NCI-H748 (cell line): ENCODE data around the gene CD300C.
"Not testable (repeated sequence)": the region's sequence is repeated elsewhere in the genome, so short reads cannot be mapped to it uniquely, and the experiment has no call there.

Source experiments
- DNase-seq: peaks from one replicate; lab custom pipeline; 2025; ENCODE audit not compliant: unreplicated experiment; lab: John Stamatoyannopoulos, UW

The CD300C gene

GRCh38 chr17:74563358-74563757, 17.4 kb upstream of the CD300C start:
- no peak for DNase-seq

GRCh38 chr17:74561586-74561985, 15.7 kb upstream of the CD300C start:
- no peak for DNase-seq

GRCh38 chr17:74558882-74559519, 13.1 kb upstream of the CD300C start:
- no peak for DNase-seq

- DNase-seq: not testable (repeated sequence)
Observed at GRCh38 chr17:74558402-74558801, 12.5 kb upstream of the CD300C start.

GRCh38 chr17:74555427-74555940, 9.6 kb upstream of the CD300C start:
- no peak for DNase-seq

GRCh38 chr17:74554909-74555308, 9.0 kb upstream of the CD300C start:
- DNase-seq: no peak

- DNase-seq: peak; percentile 4
Observed at GRCh38 chr17:74552037-74552436, 6.1 kb upstream of the CD300C start.

- no peak for DNase-seq
Observed at GRCh38 chr17:74550602-74551001, 4.7 kb upstream of the CD300C start.

- DNase-seq: no peak
Observed at GRCh38 chr17:74549343-74549742, 3.4 kb upstream of the CD300C start.

GRCh38 chr17:74547736-74548135, 1.8 kb upstream of the CD300C start:
- no peak for DNase-seq

- DNase-seq: no peak
Observed at GRCh38 chr17:74547264-74547663, 1.3 kb upstream of the CD300C start.

- no peak for DNase-seq
Observed at GRCh38 chr17:74546586-74546985, 671 bp upstream of the CD300C start.

GRCh38 chr17:74544991-74545842, 698 bp downstream of the CD300C start:
- no peak for DNase-seq

GRCh38 chr17:74543891-74544760, 1.8 kb downstream of the CD300C start:
- DNase-seq: no peak

GRCh38 chr17:74543406-74543805, 2.5 kb downstream of the CD300C start:
- DNase-seq: no peak

GRCh38 chr17:74542727-74543383, 3.1 kb downstream of the CD300C start:
- no peak for DNase-seq

GRCh38 chr17:74542166-74542565, 3.7 kb downstream of the CD300C start:
- DNase-seq: no peak

GRCh38 chr17:74541176-74542111, 4.5 kb downstream of the CD300C start:
- no peak for DNase-seq

GRCh38 chr17:74539281-74539820, 6.6 kb downstream of the CD300C start:
- DNase-seq: no peak
